PC-9 (cell line): ENCODE measurements around the gene PIAS1. TPM values are rescaled to one million over a fixed set of nuclear protein-coding genes. Genes with fewer than 3 reads are reported as not detected.
"Not testable (repeated sequence)": the region's sequence is repeated elsewhere in the genome, so short reads cannot be mapped to it uniquely, and the experiment has no call there.

Experiments used
- BruUV-seq: library from RNA; stranded (reverse); fragments of 400-500 nt; replicated peaks from 2 replicates; lab custom pipeline; 2021; lab: Mats Ljungman, UMichigan
- CTCF ChIA-PET: fragments of 300-600 bp; sonication (Branson Sonifier 250); formaldehyde crosslinking; loops from one replicate; lab custom pipeline; 2022; ENCODE audit warnings: antibody characterized with exemption; lab: Charles Lee
- POLR2A ChIA-PET: fragments of 300-600 bp; sonication (Branson Sonifier 250); formaldehyde crosslinking; loops from one replicate; lab custom pipeline; 2022; ENCODE audit warnings: antibody characterized with exemption; ENCODE audit not compliant: unreplicated experiment; lab: Charles Lee
- DNase-seq, 2 experiments: peaks; one replicate each; pipeline versions ENCODE4 v3.0.0 to v3.0.0-alpha.2; 2015 to 2022; ENCODE audit warnings: mixed read lengths in 1 of 2
- H2AFZ ChIP-seq: fragments of 200-600 bp; sonication (generic); 2 replicates; pipeline ENCODE4 v1.8.1; 2017; ENCODE audit warnings: antibody characterized with exemption
- H3F3A ChIP-seq: fragments of 200-600 bp; sonication (generic); 2 replicates; pipeline ENCODE4 v1.8.1; 2017; ENCODE audit warnings: antibody characterized with exemption, mild to moderate bottlenecking, low read depth; ENCODE audit not compliant: insufficient read depth
- H3K27ac ChIP-seq: fragments of 200-600 bp; sonication (generic); 2 replicates; pipeline ENCODE4 v1.6.1; 2016; ENCODE audit warnings: mixed run types
- H3K27me3 ChIP-seq: fragments of 200-600 bp; sonication (generic); 2 replicates; pipeline ENCODE4 v1.6.1; 2016; ENCODE audit warnings: low read depth, mixed run types; ENCODE audit not compliant: insufficient read depth
- H3K36me3 ChIP-seq: fragments of 200-600 bp; sonication (generic); 2 replicates; pipeline ENCODE4 v1.6.1; 2016; ENCODE audit warnings: low read depth, mixed run types
- H3K4me1 ChIP-seq: fragments of 200-600 bp; sonication (generic); replicated peaks from 2 replicates; pipeline ENCODE4 v1.6.1; 2016; ENCODE audit warnings: mixed run types; ENCODE audit not compliant: insufficient read depth
- H3K4me2 ChIP-seq: fragments of 200-600 bp; sonication (generic); 2 replicates; pipeline ENCODE4 v1.6.1; 2017; ENCODE audit warnings: mixed run types
- H3K4me3 ChIP-seq: fragments of 200-600 bp; sonication (generic); 2 replicates; pipeline ENCODE4 v1.6.1; 2016; ENCODE audit warnings: mixed run types
- H3K79me2 ChIP-seq: fragments of 200-600 bp; sonication (generic); 2 replicates; pipeline ENCODE4 v1.6.1; 2017; ENCODE audit warnings: low read depth, mixed run types
- H3K9me2 ChIP-seq: fragments of 200-600 bp; sonication (generic); 2 replicates; pipeline ENCODE4 v1.8.1; 2017; ENCODE audit warnings: mild to moderate bottlenecking; ENCODE audit not compliant: insufficient read depth
- H3K9me3 ChIP-seq: fragments of 200-600 bp; sonication (generic); 2 replicates; pipeline ENCODE4 v1.8.1; 2016; ENCODE audit warnings: low read depth; ENCODE audit not compliant: insufficient read depth
- H4K20me1 ChIP-seq: fragments of 200-600 bp; sonication (generic); 2 replicates; pipeline ENCODE4 v1.8.1; 2017; ENCODE audit not compliant: insufficient read depth
- EZH2 ChIP-seq: fragments of 200-600 bp; sonication (generic); IDR thresholded peaks from 2 replicates; pipeline ENCODE4 v1.8.0; 2017; ENCODE audit warnings: antibody characterized with exemption, low read depth
- intact Hi-C: fragments of 100-400 bp; cut with micrococcal nuclease; formaldehyde crosslinking; loops from one replicate; pipeline ENCODE4 v1.10.0; 2022; ENCODE audit not compliant: unreplicated experiment
- total RNA-seq: library from RNA; stranded (reverse); gene quantifications from 2 replicates; pipeline ENCODE4 v1.2.3, GENCODE V29; 2021
- TF ChIP-seq, protein P1 (sequence below): fragments of 200-600 bp; sonication (generic); conservative IDR thresholded peaks from 2 replicates; pipeline ENCODE4 v1.6.1; 2017; ENCODE audit warnings: mixed run types, antibody characterized with exemption, mild to moderate bottlenecking, moderate library complexity

Gene PIAS1
- total RNA-seq, 1 experiment from 2014 or later: 42.5 TPM

DNA sequence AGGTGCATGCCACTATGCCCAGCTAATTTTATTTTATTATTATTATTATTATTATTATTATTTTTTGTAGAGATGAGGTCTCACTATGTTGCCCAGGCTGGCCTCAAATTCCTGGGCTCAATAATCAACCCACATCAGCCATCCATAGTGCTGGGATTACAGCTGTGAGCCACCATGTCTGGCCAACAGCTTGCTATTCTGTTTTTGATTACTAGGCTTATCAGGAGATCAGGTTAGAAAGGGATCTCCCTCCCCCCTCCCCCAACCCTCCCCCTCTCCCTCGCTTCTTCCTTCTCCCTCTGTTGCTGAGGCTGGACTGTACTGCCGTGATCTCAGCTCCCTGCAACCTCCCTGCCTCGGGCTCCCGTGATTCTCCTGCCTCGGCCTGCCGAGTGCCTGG, 166.9 kb downstream of the PIAS1 start:
- Histone ChIP-seq H3F3A (peaks cover 3% of the 10 kb centered on the region; the same call in 1 of the 2 replicates), H4K20me1 (no peaks in the 10 kb centered on the region), H3K4me3 (no peak overlapping the region), H3K4me2 (no peak overlapping the region), H3K4me1 (no peaks in the 10 kb centered on the region), H3K27me3 (no peaks in the 10 kb centered on the region), H3K79me2 (peaks cover 32% of the 10 kb centered on the region), H3K36me3 (no peaks in the 10 kb centered on the region), H3K27ac (no peak overlapping the region), H3K9me3 (no peaks in the 10 kb centered on the region), H3K9me2 (no peaks in the 10 kb centered on the region), H2AFZ (no peak overlapping the region)
- DNase-seq: no peak
- intact Hi-C loops: no loop called here
- no TSS peak for BruUV-seq
- ChIA-PET POLR2A (no interaction called here), CTCF (no interaction called here)
- no peak for TF ChIP-seq EZH2

DNA sequence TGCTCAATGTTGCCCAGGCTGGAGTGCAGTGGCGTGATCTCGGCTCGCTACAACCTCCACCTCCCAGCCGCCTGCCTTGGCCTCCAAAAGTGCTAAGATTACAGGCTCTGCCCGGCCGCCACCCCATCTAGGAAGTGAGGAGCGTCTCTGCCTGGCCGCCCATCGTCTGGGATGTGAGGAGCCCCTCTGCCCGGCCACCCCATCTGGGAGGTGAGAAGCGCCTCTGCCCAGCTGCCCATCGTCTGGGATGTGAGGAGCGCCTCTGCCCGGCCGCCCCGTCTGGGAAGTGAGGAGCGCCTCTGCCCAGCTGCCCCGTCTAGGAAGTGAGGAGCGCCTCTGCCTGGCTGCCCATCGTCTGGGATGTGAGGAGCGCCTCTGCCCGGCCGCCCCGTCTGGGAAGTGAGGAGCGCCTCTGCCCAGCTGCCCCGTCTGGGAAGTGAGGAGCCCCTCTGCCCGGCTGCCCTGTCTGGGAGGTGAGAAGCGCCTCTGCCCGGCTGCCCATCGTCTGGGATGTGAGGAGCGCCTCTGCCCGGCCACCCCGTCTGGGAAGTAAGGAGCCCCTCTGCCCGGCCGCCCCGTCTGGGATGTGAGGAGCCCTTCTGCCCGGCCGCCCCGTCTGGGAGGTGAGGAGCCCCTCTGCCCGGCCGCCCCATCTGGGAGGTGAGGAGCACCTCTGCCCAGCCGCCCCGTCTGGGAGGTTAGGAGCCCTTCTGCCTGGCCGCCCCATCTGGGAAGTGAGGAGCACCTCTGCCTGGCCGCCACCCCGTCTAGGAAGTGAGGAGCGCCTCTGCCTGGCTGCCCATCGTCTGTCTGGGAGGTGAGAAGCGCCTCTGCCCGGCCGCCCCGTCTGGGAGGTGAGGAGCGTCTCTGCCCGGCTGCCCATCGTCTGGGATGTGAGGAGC, 167.7 kb downstream of the PIAS1 start:
- H4K20me1 ChIP-seq, H2AFZ ChIP-seq, H3F3A ChIP-seq, BruUV-seq, DNase-seq, H3K4me3 ChIP-seq, POLR2A ChIA-PET, H3K4me2 ChIP-seq, H3K27me3 ChIP-seq, H3K4me1 ChIP-seq, CTCF ChIA-PET, H3K9me2 ChIP-seq, intact Hi-C loops, H3K9me3 ChIP-seq, H3K27ac ChIP-seq, H3K36me3 ChIP-seq: not testable (repeated sequence)
- peaks cover 39% of the 10 kb centered on the region for H3K79me2 ChIP-seq

DNA sequence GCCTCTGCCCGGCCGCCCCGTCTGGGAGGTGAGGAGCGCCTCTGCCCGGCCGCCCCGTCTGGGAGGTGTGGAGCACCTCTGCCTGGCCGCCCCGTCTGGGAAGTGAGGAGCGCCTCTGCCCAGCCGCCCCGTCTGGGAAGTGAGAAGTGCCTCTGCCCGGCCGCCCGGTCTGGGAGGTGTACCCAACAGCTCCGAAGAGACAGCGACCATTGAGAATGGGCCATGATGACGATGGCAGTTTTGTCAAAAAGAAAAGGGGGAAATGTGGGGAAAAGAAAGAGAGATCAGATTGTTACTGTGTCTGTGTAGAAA, 168.3 kb downstream of the PIAS1 start:
- H2AFZ ChIP-seq, H3K27me3 ChIP-seq, H3F3A ChIP-seq, H3K4me1 ChIP-seq, H3K4me3 ChIP-seq, H4K20me1 ChIP-seq, H3K9me3 ChIP-seq, POLR2A ChIA-PET, intact Hi-C loops, H3K27ac ChIP-seq, BruUV-seq, H3K36me3 ChIP-seq, DNase-seq, CTCF ChIA-PET, H3K9me2 ChIP-seq, H3K4me2 ChIP-seq: not testable (repeated sequence)
- peaks cover 44% of the 10 kb centered on the region for H3K79me2 ChIP-seq

DNA sequence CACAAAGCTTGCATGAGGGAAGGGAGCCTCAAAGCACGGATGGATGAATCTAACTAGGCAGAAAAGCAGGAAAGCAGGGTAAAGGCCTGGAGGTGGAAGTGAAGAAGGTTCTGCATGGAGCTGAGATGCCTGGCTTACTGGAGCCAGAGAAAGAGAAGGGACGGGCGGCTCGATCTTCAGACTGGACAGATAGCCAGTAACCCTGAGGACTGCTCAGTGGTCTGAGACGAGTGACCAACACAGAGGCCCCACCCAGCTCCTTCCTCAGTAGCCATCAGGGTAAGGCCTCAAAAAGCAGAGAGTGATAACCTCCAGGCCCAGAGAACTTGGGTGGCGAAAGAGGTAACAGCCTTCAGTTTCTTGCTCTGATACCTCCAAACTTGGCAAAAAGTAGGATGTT, 169.1 kb downstream of the PIAS1 start:
- ChIA-PET POLR2A (no interaction called here), CTCF (no interaction called here)
- H3K4me3 ChIP-seq: no peak overlapping the region
- H3K27me3 ChIP-seq: no peaks in the 10 kb centered on the region
- H3F3A ChIP-seq: peaks cover 3% of the 10 kb centered on the region; the same call in 1 of the 2 replicates
- H3K9me3 ChIP-seq: no peaks in the 10 kb centered on the region
- 0 out of 2 replicates have a peak, but pooled peaks cover 4% of the 10 kb centered on the region for H3K4me1 ChIP-seq
- H3K9me2 ChIP-seq: no peaks in the 10 kb centered on the region
- no peaks in the 10 kb centered on the region for H4K20me1 ChIP-seq
- intact Hi-C loops: no loop called here
- BruUV-seq: no TSS peak
- DNase-seq: no peak
- no peak overlapping the region for H3K4me2 ChIP-seq
- TF ChIP-seq, protein P1, sequence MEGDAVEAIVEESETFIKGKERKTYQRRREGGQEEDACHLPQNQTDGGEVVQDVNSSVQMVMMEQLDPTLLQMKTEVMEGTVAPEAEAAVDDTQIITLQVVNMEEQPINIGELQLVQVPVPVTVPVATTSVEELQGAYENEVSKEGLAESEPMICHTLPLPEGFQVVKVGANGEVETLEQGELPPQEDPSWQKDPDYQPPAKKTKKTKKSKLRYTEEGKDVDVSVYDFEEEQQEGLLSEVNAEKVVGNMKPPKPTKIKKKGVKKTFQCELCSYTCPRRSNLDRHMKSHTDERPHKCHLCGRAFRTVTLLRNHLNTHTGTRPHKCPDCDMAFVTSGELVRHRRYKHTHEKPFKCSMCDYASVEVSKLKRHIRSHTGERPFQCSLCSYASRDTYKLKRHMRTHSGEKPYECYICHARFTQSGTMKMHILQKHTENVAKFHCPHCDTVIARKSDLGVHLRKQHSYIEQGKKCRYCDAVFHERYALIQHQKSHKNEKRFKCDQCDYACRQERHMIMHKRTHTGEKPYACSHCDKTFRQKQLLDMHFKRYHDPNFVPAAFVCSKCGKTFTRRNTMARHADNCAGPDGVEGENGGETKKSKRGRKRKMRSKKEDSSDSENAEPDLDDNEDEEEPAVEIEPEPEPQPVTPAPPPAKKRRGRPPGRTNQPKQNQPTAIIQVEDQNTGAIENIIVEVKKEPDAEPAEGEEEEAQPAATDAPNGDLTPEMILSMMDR: no peak
- no peak for TF ChIP-seq EZH2
- peaks cover 52% of the 10 kb centered on the region for H3K79me2 ChIP-seq
- H3K27ac ChIP-seq: no peak overlapping the region
- H3K36me3 ChIP-seq: no peaks in the 10 kb centered on the region
- H2AFZ ChIP-seq: no peak overlapping the region
